ENCODE measurements around the gene MARCKSL1. TPM values are rescaled to one million over a fixed set of nuclear protein-coding genes. Genes with fewer than 3 reads are reported as not detected.
"Not testable (repeated sequence)": the region's sequence is repeated elsewhere in the genome, so short reads cannot be mapped to it uniquely, and the experiment has no call there.

Gene MARCKSL1
- 104 and 105 TPM in 2 replicates for total RNA-seq

DNA sequence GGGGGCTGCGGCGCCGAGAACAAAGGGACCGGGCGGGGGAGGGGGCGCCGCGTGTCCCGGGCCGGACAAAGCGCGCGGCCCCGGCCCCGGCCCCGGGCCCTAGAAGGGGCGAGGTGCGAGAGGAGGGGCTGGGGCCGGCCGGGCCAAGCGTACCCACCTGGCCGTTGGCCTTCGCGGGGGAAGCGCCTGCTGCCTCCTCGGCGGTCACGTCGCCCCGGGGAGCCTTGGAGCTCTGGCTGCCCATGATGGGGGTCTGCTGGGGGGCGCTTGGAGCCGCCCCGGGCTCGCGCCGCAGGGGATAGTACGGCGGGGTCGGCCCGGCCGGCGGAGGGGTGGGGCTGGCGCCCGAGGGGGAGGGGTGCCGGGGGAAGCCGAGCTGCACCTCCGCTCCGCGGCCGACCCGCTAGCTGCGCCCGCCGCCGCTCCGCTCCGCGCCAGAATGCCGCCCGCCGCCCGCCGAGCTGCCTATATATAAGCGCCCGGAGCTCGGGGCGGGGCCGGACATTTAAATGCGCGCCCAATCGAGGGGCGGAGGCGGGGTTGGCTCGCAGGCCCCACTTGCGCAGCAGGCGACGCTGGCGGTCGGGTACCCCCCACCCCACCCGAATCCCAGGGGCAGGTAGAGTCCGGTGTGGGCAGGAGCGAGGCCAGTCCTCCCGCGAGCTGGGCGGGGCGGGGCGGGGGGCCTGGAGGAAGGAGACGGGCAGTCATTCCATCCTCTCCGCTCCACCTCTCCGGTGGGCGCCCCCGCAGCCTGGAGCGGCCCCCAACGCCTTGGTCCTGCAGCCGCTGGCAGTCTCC is at the start of gene MARCKSL1:
MARCKSL1 (minus strand) TSS at position 444 of the 801 bp plus-strand sequence; CDS start at position 244, 200 bp downstream.
- no peak for DNase-seq (ENCODE audit: low read depth, low spot score)

DNA sequence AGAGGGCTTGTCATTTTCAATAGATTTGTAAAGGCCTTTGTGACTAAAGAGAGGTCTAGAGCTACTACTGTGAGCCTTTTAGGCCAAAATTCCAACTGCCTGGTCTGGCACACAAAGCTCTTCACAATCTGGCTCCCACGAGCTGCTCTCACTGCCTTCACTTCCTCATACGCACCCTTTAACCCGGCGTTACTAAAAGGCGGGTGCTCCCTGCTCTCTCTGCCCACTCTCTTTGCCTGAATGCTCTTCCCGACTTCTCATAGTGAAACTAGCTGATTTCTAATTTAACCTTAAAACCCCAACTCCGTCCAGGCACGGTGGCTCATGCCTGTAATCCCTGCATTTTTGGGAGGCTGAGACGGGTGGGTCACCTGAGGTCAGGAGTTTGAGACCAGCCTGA is 44.0 kb upstream of the MARCKSL1 start:
- DNase-seq (ENCODE audit: low read depth, low spot score) = no peak

GRCh38 chr1:32377541-32378220 is 41.6 kb upstream of the MARCKSL1 start:
- DNase-seq (ENCODE audit: low read depth, low spot score) = no peak

DNA sequence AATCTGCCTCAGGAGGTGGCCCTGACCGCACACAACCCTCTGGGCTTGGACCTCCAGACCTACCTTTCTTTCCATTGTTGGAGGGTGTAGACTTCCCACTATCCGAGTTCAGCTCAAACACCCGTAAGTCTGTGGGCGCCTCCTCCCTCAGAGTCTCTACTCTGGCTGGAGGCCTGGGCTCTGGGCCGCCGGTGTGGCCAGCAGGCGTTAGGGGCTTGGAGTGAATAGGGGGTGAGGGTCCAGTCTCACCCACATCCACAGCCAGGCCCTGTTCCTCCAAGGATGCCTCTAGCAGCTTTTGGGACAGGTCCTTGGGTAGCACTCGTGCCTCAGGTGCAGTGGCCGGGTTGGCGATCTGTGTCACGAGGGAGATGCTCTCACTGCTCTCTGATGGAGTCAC is 40.2 kb upstream of the MARCKSL1 start:
- DNase-seq (ENCODE audit: low read depth, low spot score) = no peak

- no peak for DNase-seq (ENCODE audit: low read depth, low spot score)
Observed at GRCh38 chr1:32373996-32374592, 38.1 kb upstream of the MARCKSL1 start.

- no peak for DNase-seq (ENCODE audit: low read depth, low spot score)
Observed at GRCh38 chr1:32372149-32372756, 36.2 kb upstream of the MARCKSL1 start.

DNA sequence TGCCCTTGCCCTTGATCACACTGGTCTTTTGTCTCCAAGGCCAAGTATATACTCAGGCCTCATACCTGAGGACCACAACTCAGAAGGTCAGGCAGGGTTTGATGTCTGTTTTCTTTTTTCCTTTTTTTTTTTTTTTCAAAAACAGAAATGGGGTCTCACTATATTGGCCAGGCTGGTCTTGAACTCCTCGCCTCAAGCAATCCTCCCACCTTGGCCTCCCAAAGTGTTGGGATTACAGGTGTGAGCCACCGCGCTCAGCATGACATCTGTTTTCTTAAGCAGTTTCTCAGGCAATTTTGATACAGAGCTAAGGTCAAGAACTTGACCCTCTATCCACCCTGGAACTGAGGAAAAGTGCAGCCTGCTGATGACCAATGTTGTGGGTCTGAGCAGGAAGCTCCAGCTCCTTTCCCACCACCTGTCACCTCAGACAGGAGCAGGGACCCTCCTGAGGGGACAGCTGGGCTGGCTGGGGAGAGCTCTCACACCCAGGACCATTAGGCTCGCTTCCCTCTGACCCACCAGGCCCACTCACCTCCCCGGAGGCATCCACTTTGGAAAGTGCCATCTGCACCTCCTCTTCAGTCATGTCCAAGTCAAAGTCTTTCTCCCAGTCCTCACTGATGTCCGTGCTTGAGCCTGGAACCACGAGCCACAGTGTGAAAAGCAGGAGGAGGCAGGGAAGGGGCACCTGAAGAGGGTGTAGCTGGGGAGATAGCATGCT is 32.0 kb upstream of the MARCKSL1 start:
- no peak for DNase-seq (ENCODE audit: low read depth, low spot score)

DNA sequence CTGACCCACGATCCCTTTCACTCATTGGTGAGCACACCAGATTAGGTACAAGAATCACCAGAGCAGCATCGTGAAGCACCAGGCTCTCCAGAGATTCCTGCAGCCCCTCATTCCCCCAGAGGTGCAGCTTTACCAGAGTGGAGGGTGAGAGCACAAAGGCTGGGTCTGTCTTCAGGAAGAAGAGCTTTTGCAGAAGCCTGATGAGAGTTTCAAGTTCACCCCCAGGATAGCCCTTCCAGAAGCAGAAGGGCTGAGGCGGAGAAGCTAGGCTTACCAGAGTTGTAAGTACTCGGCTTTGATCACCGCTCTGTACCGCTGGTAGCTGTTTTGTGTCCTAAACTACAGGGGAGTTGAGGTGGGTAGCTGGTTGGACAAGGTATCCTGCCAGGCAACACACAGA is 29.4 kb upstream of the MARCKSL1 start:
- DNase-seq (ENCODE audit: low read depth, low spot score) = no peak

GRCh38 chr1:32364836-32365235 is 28.8 kb upstream of the MARCKSL1 start:
- no peak for DNase-seq (ENCODE audit: low read depth, low spot score)

DNA sequence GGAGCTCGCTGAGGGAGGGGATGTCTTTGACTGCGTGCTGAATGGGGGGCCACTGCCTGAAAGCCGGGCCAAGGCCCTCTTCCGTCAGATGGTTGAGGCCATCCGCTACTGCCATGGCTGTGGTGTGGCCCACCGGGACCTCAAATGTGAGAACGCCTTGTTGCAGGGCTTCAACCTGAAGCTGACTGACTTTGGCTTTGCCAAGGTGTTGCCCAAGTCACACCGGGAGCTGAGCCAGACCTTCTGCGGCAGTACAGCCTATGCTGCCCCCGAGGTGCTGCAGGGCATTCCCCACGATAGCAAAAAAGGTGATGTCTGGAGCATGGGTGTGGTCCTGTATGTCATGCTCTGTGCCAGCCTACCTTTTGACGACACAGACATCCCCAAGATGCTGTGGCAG is 27.7 kb upstream of the MARCKSL1 start:
- DNase-seq (ENCODE audit: low read depth, low spot score) = no peak

- DNase-seq (ENCODE audit: low read depth, low spot score) = no peak
Observed at GRCh38 chr1:32362474-32363313, 26.7 kb upstream of the MARCKSL1 start, which contains the start of the genes FAM229A and TSSK3. TSS of gene FAM229A (minus strand) at chr1:32362485. CDS start at chr1:32362091, 394 bp downstream. TSS of gene TSSK3 (plus strand) at chr1:32362539. CDS start at chr1:32362702, 163 bp downstream.

DNA sequence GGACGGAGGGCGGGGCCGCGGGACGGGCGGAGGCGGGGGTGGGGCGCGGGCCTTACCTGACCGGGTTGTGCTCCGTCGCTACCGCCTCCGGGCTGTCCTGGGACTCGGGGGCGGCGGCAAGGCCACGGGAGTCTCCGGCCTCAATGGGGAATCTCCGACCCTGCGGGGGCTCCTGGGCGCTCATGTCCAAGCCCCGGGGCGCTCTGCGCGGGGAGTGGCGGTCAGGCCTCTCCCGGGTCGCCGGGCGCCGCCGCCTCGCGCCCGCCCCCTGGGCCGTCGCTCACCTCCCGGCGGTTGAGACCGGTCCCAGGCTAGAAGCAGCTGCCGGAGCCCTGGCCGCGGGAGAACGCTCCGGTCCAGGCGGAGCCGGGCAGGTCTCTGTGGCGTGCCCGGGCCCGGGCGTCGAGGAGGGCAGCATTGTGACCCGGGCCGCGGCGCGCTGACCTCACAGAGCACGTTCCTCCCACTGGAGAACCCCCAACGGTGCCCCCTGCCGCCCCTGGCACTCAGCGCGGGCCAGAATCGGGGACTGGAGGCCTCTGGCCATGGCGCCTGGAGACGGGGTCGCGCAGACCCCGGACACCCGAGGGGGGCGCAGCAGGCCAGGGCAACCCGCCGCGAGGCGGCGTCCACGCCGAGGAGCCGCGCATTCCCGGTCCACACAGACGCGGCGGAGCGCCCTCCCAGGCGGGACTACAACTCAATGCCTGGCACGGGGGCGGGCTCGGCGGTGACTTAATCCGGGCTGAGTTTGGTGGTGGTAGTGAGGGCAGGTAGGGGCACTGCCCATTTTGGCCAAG is 25.8 kb upstream of the MARCKSL1 start:
- no peak for DNase-seq (ENCODE audit: low read depth, low spot score)

GRCh38 chr1:32361308-32361673 is 25.3 kb upstream of the MARCKSL1 start:
- no peak for DNase-seq (ENCODE audit: low read depth, low spot score)

- DNase-seq (ENCODE audit: low read depth, low spot score) = no peak
Observed at GRCh38 chr1:32358435-32358834, 22.4 kb upstream of the MARCKSL1 start.

GRCh38 chr1:32357614-32358013 is 21.6 kb upstream of the MARCKSL1 start:
- DNase-seq (ENCODE audit: low read depth, low spot score) = no peak

GRCh38 chr1:32356478-32356877 is 20.4 kb upstream of the MARCKSL1 start:
- DNase-seq (ENCODE audit: low read depth, low spot score) = no peak

- DNase-seq (ENCODE audit: low read depth, low spot score) = not testable (repeated sequence)
Observed at GRCh38 chr1:32355778-32356177, 19.7 kb upstream of the MARCKSL1 start.

DNA sequence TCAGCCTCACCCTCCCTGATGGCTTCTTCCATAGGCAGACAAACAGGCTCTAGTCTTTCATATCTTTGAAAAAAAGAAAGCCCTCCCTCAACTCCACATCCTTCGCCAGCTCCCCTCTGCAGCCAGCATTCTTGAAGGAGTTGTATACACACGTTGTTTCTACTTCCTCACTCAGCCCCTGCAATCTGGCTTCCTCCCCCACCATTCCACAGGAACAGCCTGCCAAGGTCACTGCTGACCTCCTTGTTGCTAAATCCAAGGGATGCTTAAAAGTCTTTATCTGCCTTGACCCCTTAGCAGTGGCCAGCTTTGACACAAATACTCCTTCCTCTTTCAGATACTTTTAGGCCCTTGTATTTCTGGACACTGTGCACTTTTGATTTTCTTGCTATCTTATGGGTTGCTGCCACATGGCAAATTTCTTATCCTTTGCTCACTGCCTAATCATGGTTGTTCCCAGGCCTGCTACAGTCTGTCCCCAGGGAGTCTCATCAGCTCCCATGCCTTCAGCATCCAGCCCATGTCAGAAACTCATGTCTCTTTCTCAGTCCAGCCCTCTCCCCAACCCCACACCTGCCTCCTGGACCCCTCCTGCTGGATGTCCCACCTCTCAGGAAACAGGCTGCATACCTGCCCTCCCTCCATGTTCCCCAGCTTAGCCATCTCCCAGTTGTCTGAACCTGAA is 18.0 kb upstream of the MARCKSL1 start:
- DNase-seq (ENCODE audit: low read depth, low spot score) = no peak

DNA sequence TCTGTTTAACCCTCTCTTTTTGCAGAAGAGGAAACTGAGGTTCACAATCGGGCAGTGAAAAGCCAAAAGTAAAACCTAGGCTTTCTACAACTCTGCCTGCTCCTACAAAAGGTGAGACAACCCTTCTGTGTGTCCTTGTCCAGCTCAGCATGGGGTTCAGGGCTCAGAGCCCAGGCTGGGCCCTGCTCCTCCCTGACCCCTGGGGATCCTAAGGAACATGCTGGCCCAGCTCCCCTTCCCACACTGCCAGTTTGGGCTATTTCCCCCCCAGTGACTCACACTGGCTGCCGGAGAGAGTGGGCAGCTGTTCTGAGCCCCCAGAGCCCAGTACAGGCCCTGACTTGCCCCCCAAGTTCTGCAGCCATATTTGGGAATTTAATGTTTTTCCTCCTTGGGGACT is 17.4 kb upstream of the MARCKSL1 start:
- DNase-seq (ENCODE audit: low read depth, low spot score) = no peak

Data from pulmonary artery endothelial cell (primary cell).